GM21360 (cell line): ENCODE measurements around the gene TMEM163.
"Not testable (repeated sequence)": the region's sequence is repeated elsewhere in the genome, so short reads cannot be mapped to it uniquely, and the experiment has no call there.

Source experiments
- ATAC-seq: cut with Tn5 transposase; IDR thresholded peaks from one replicate; pipeline ENCODE4 v1.9.1; 2021; ENCODE audit warnings: mild to moderate bottlenecking, moderate library complexity; ENCODE audit not compliant: unreplicated experiment

Gene TMEM163

GRCh38 chr2:134583462-134583861 is 135.3 kb downstream of the TMEM163 start:
- no peak for ATAC-seq

GRCh38 chr2:134582547-134582899 is 136.3 kb downstream of the TMEM163 start:
- no peak for ATAC-seq

GRCh38 chr2:134581877-134582546 is 136.8 kb downstream of the TMEM163 start:
- peak; percentile 82 for ATAC-seq

- ATAC-seq, result no peak
These were observed 140.5 kb downstream of the TMEM163 start for GRCh38 chr2:134578316-134578715.

- ATAC-seq, result no peak
These were observed 142.3 kb downstream of the TMEM163 start for GRCh38 chr2:134576478-134576877.

GRCh38 chr2:134575888-134576287 is 142.9 kb downstream of the TMEM163 start:
- no peak for ATAC-seq

- ATAC-seq, result no peak
These were observed 144.0 kb downstream of the TMEM163 start for GRCh38 chr2:134574611-134575330.

GRCh38 chr2:134573724-134574123 is 145.1 kb downstream of the TMEM163 start:
- ATAC-seq, result no peak

GRCh38 chr2:134573085-134573370 is 145.8 kb downstream of the TMEM163 start:
- ATAC-seq, result no peak

GRCh38 chr2:134572314-134573084 is 146.3 kb downstream of the TMEM163 start:
- no peak for ATAC-seq

GRCh38 chr2:134570676-134571075 is 148.1 kb downstream of the TMEM163 start:
- peak; percentile 70 for ATAC-seq

GRCh38 chr2:134568413-134568812 is 150.4 kb downstream of the TMEM163 start:
- no peak for ATAC-seq

- no peak for ATAC-seq
These were observed 151.1 kb downstream of the TMEM163 start for GRCh38 chr2:134567666-134568065.

- not testable (repeated sequence) for ATAC-seq
These were observed 153.8 kb downstream of the TMEM163 start for GRCh38 chr2:134564955-134565354.

- ATAC-seq, result no peak
These were observed 154.3 kb downstream of the TMEM163 start for GRCh38 chr2:134564549-134564948.

- ATAC-seq, result no peak
These were observed 160.5 kb downstream of the TMEM163 start for GRCh38 chr2:134558208-134558830.

- no peak for ATAC-seq
These were observed 163.4 kb downstream of the TMEM163 start for GRCh38 chr2:134555411-134555810.

- no peak for ATAC-seq
These were observed 165.1 kb downstream of the TMEM163 start for GRCh38 chr2:134553657-134554056.

GRCh38 chr2:134550566-134551164 is 168.1 kb downstream of the TMEM163 start:
- no peak for ATAC-seq

GRCh38 chr2:134549104-134549503 is 169.7 kb downstream of the TMEM163 start:
- no peak for ATAC-seq

GRCh38 chr2:134540990-134541389 is 177.8 kb downstream of the TMEM163 start:
- no peak for ATAC-seq
